Keratinocyte (primary cell): ENCODE results near the gene ZNF382. TPM values are rescaled to one million over a fixed set of nuclear protein-coding genes. Genes with fewer than 3 reads are reported as not detected.

Source experiments
- DNase-seq: peaks from one replicate; pipeline ENCODE4 v3.0.0-alpha.2; 2011; ENCODE audit warnings: low read depth, missing footprints, low spot score
- FAIRE-seq: peaks from 2 replicates; lab custom pipeline; 2011; peaks lifted over from hg19 to GRCh38; lab: Jason Lieb, UNC
- H2AFZ ChIP-seq: 2 replicates; pipeline ENCODE4 v1.6.0; 2012; ENCODE audit warnings: low read length, control low read depth, inconsistent platforms; ENCODE audit not compliant: control insufficient read depth
- H3K27ac ChIP-seq: 2 replicates; pipeline ENCODE4 v1.5.1; 2011; ENCODE audit warnings: low read length; ENCODE audit not compliant: control insufficient read depth, insufficient read depth
- H3K27me3 ChIP-seq: 3 replicates; pipeline ENCODE4 v1.6.0; 2011; ENCODE audit warnings: low read length; ENCODE audit not compliant: control insufficient read depth, insufficient read depth; ENCODE audit errors: extremely low read depth
- H3K36me3 ChIP-seq, 2 experiments: 2 replicates in 1 of 2; 3 replicates in 1 of 2; pipeline ENCODE4 v1.5.1; 2011; ENCODE audit warnings: low read length in 2 of 2, mild to moderate bottlenecking in 1 of 2; ENCODE audit not compliant: control insufficient read depth in 2 of 2, insufficient read depth in 2 of 2; ENCODE audit errors: extremely low read depth in 1 of 2
- H3K4me1 ChIP-seq: 3 replicates; pipeline ENCODE4 v1.5.1; 2011; ENCODE audit warnings: low read length; ENCODE audit not compliant: control insufficient read depth, insufficient read depth; ENCODE audit errors: extremely low read depth
- H3K4me2 ChIP-seq: 3 replicates; pipeline ENCODE4 v1.6.0; 2011; ENCODE audit warnings: low read depth, low read length; ENCODE audit not compliant: control insufficient read depth, insufficient read depth; ENCODE audit errors: extremely low read depth
- H3K4me3 ChIP-seq, 3 experiments: fragments of 200-600 bp in 1 of 3; sonication (generic) in 1 of 3; 2 replicates in 2 of 3; 3 replicates in 1 of 3; pipeline ENCODE4 v1.5.1; 2011 to 2016; ENCODE audit warnings: low read length in 3 of 3, mild to moderate bottlenecking in 3 of 3, control low read depth in 2 of 3, inconsistent platforms in 1 of 3, low read depth in 1 of 3, mixed read lengths in 1 of 3, mixed run types in 1 of 3, moderate library complexity in 1 of 3; ENCODE audit not compliant: control insufficient read depth in 2 of 3, insufficient read depth in 2 of 3; ENCODE audit errors: extremely low read depth in 1 of 3
- H3K79me2 ChIP-seq: 2 replicates; pipeline ENCODE4 v1.6.0; 2012; ENCODE audit warnings: low read length; ENCODE audit not compliant: control insufficient read depth, insufficient read depth
- H3K9ac ChIP-seq: 3 replicates; pipeline ENCODE4 v1.6.0; 2011; ENCODE audit warnings: low read length; ENCODE audit not compliant: control insufficient read depth, insufficient read depth; ENCODE audit errors: extremely low read depth
- H3K9me1 ChIP-seq: 3 replicates; pipeline ENCODE4 v1.6.0; 2011; ENCODE audit warnings: low read length; ENCODE audit not compliant: control insufficient read depth, insufficient read depth; ENCODE audit errors: extremely low read depth
- H3K9me3 ChIP-seq: 2 replicates; pipeline ENCODE4 v1.5.1; 2012; ENCODE audit warnings: low read depth, low read length; ENCODE audit not compliant: control insufficient read depth
- H4K20me1 ChIP-seq: 3 replicates; pipeline ENCODE4 v1.6.0; 2011; ENCODE audit warnings: low read length; ENCODE audit not compliant: control insufficient read depth, insufficient read depth; ENCODE audit errors: extremely low read depth
- EZH2 ChIP-seq: IDR thresholded peaks from one replicate; pipeline ENCODE4 v1.6.1; 2012; ENCODE audit warnings: inconsistent platforms, mild to moderate bottlenecking, low read length, moderate library complexity
- dilution Hi-C: fragments of 300-500 bp; cut with MboI; formaldehyde crosslinking; loops from one replicate; pipeline ENCODE4 v1.7.0; 2020; ENCODE audit warnings: low sequenced_read_pairs; ENCODE audit not compliant: extremely low pct_ligation_motif_present
- polyA plus RNA-seq, 5 experiments: library from polyadenylated mRNA; depleted of rRNA in 3 of 5; stranded (reverse) in 3 of 5; stranded (forward) in 1 of 5; unstranded in 1 of 5; fragments of >200 nt; gene quantifications; 1 replicate in 1 of 5; 2 replicates in 3 of 5; 3 replicates in 1 of 5; pipeline versions ENCODE4 v1.2.1 to v1.2.3, GENCODE V29; 2011 to 2012; ENCODE audit warnings: missing spikeins in 2 of 5, low read depth in 1 of 5, low replicate concordance in 1 of 5
- TF ChIP-seq, protein P1 (sequence below), 3 experiments: IDR thresholded peaks in 1 of 3; conservative IDR thresholded peaks in 1 of 3; optimal IDR thresholded peaks in 1 of 3; 2 replicates in 2 of 3; 3 replicates in 1 of 3; pipeline versions ENCODE3 to v1.5.1; 2011; ENCODE audit warnings: low read length in 3 of 3, mild to moderate bottlenecking in 3 of 3, moderate library complexity in 2 of 3, control low read depth in 1 of 3, inconsistent platforms in 1 of 3; ENCODE audit not compliant: insufficient read depth in 2 of 3; ENCODE audit errors: extremely low read depth in 1 of 3

Gene ZNF382
- polyA plus RNA-seq, 1 donor (not counting 4 experiments of a cell fraction or from before 2014, with no cell fraction given): 0.64 TPM

GRCh38 chr19:36652958-36653357, 47.8 kb downstream of the ZNF382 start:
- no peak for FAIRE-seq
- no peak overlapping the region for H3K4me2 ChIP-seq
- no peaks in the 10 kb centered on the region for H3K4me1 ChIP-seq
- no peaks in the 10 kb centered on the region for H3K27me3 ChIP-seq
- no peaks in the 10 kb centered on the region for H3K9me1 ChIP-seq
- dilution Hi-C loops: no loop called here
- no peak for TF ChIP-seq EZH2
- TF ChIP-seq, protein P1, sequence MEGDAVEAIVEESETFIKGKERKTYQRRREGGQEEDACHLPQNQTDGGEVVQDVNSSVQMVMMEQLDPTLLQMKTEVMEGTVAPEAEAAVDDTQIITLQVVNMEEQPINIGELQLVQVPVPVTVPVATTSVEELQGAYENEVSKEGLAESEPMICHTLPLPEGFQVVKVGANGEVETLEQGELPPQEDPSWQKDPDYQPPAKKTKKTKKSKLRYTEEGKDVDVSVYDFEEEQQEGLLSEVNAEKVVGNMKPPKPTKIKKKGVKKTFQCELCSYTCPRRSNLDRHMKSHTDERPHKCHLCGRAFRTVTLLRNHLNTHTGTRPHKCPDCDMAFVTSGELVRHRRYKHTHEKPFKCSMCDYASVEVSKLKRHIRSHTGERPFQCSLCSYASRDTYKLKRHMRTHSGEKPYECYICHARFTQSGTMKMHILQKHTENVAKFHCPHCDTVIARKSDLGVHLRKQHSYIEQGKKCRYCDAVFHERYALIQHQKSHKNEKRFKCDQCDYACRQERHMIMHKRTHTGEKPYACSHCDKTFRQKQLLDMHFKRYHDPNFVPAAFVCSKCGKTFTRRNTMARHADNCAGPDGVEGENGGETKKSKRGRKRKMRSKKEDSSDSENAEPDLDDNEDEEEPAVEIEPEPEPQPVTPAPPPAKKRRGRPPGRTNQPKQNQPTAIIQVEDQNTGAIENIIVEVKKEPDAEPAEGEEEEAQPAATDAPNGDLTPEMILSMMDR (optimal IDR thresholded peaks at IDR 0.05 in 1 of 3, IDR thresholded peaks at IDR 0.05 in 1 of 3, conservative IDR thresholded peaks at IDR 0.05 in 1 of 3; ENCODE audit: extremely low read depth in 1 of 3, insufficient read depth in 2 of 3, low read length in 3 of 3): no peak
- no peaks in the 10 kb centered on the region for H4K20me1 ChIP-seq
- H3K27ac ChIP-seq: no peak overlapping the region
- peaks cover 4% of the 10 kb centered on the region for H3K9me3 ChIP-seq
- H2AFZ ChIP-seq: no peak overlapping the region
- no peak for DNase-seq
- no peak overlapping the region for H3K4me3 ChIP-seq
- peaks cover 0 to 11% of the 10 kb centered on the region in 2 experiments for H3K36me3 ChIP-seq
- no peaks in the 10 kb centered on the region for H3K79me2 ChIP-seq
- H3K9ac ChIP-seq: no peak overlapping the region

GRCh38 chr19:36665832-36666231, 60.7 kb downstream of the ZNF382 start:
- peak overlapping the region; percentile 51 for H3K4me2 ChIP-seq
- dilution Hi-C loops: no loop called here
- FAIRE-seq (no peak), DNase-seq (no peak)
- H3K27me3 ChIP-seq: no peaks in the 10 kb centered on the region
- no peaks in the 10 kb centered on the region for H3K4me1 ChIP-seq
- peak overlapping the region; percentile 94 for H3K9ac ChIP-seq
- H3K36me3 ChIP-seq: no peaks in the 10 kb centered on the region
- no peak overlapping the region for H3K27ac ChIP-seq
- no peaks in the 10 kb centered on the region for H4K20me1 ChIP-seq
- H3K9me3 ChIP-seq: no peaks in the 10 kb centered on the region
- no peaks in the 10 kb centered on the region for H3K9me1 ChIP-seq
- H3K4me3 ChIP-seq: peak overlapping the region; percentile 71 to 99 (median 97)
- no peak overlapping the region for H2AFZ ChIP-seq
- TF ChIP-seq, protein P1 (optimal IDR thresholded peaks at IDR 0.05 in 1 of 3, IDR thresholded peaks at IDR 0.05 in 1 of 3, conservative IDR thresholded peaks at IDR 0.05 in 1 of 3; ENCODE audit: extremely low read depth in 1 of 3, insufficient read depth in 2 of 3, low read length in 3 of 3): no peak
- TF ChIP-seq EZH2: no peak
- H3K79me2 ChIP-seq: peaks cover 17% of the 10 kb centered on the region
